WERI-Rb-1 (cell line): ENCODE data around the gene SECISBP2.

ENCODE experiments used
- DNase-seq: peaks from one replicate; pipeline ENCODE4 v3.0.0-alpha.2; 2020
- H3K27ac ChIP-seq: fragments of 250-450 bp; sonication (Bioruptor Pico); 2 replicates; pipeline ENCODE4 v1.5.1; 2020; ENCODE audit warnings: mild to moderate bottlenecking, moderate library complexity
- H3K27me3 ChIP-seq: fragments of 250-450 bp; sonication (Bioruptor Pico); 2 replicates; pipeline ENCODE4 v1.5.1; 2021; ENCODE audit warnings: mild to moderate bottlenecking, low read depth, moderate library complexity; ENCODE audit not compliant: insufficient read depth, severe bottlenecking
- H3K36me3 ChIP-seq: fragments of 250-450 bp; sonication (Bioruptor Pico); 2 replicates; pipeline ENCODE4 v1.5.1; 2020; ENCODE audit warnings: mild to moderate bottlenecking, moderate library complexity
- H3K4me3 ChIP-seq: 2 replicates; pipeline ENCODE4 v1.5.1; 2011; ENCODE audit warnings: low read depth, mild to moderate bottlenecking, control low read depth, low read length
- H3K9me3 ChIP-seq: fragments of 250-450 bp; sonication (Bioruptor Pico); 2 replicates; pipeline ENCODE4 v1.5.1; 2021; ENCODE audit warnings: mild to moderate bottlenecking, moderate library complexity; ENCODE audit not compliant: severe bottlenecking
- CTCF ChIP-seq: IDR thresholded peaks from 2 replicates; pipeline ENCODE4 v1.5.1; 2011; ENCODE audit warnings: low read depth, mild to moderate bottlenecking, control low read depth, inconsistent platforms, low read length

The SECISBP2 gene

DNA sequence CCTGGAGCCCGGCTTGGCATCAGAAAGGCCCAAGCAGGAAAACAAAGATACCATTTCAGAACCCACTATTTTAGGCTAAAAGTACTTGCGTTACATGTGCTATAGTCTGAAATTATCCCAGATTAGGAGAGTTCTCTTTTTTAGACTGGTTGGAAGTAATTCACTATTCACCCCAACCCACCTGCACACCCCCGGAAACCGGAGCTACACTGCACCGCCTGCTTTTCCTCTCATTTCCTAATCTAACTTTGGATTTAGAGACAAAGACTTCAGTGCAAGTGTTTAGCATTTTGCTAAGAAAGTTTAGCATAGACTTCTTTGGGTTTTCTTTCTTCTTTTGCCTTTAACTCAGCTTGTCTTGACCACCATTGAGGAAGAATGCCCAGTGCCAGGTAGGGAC lies 79.2 kb downstream of the SECISBP2 start:
- H3K36me3 ChIP-seq = peaks cover 37% of the 10 kb centered on the region

GRCh38 chr9:89398621-89399020 lies 80.3 kb downstream of the SECISBP2 start:
- no peak for TF ChIP-seq CTCF
- H3K4me3 ChIP-seq = no peak overlapping the region
- H3K27me3 ChIP-seq = no peaks in the 10 kb centered on the region
- no peak overlapping the region for H3K27ac ChIP-seq
- no peak for DNase-seq
- H3K9me3 ChIP-seq = no peaks in the 10 kb centered on the region
- H3K36me3 ChIP-seq = peaks cover 27% of the 10 kb centered on the region

More for the DNA sequence above, 79.2 kb downstream of the SECISBP2 start:
- DNase-seq = no peak
- Histone ChIP-seq H3K9me3 (no peaks in the 10 kb centered on the region), H3K27ac (no peak overlapping the region), H3K27me3 (no peaks in the 10 kb centered on the region), H3K4me3 (no peak overlapping the region)
- no peak for TF ChIP-seq CTCF

- no peaks in the 10 kb centered on the region for H3K27me3 ChIP-seq
- H3K36me3 ChIP-seq = peaks cover 20% of the 10 kb centered on the region
- no peak overlapping the region for H3K27ac ChIP-seq
- H3K9me3 ChIP-seq = no peaks in the 10 kb centered on the region
- TF ChIP-seq CTCF = no peak
- no peak for DNase-seq
- no peak overlapping the region for H3K4me3 ChIP-seq
Measured at GRCh38 chr9:89400403-89401116, 82.3 kb downstream of the SECISBP2 start.

DNA sequence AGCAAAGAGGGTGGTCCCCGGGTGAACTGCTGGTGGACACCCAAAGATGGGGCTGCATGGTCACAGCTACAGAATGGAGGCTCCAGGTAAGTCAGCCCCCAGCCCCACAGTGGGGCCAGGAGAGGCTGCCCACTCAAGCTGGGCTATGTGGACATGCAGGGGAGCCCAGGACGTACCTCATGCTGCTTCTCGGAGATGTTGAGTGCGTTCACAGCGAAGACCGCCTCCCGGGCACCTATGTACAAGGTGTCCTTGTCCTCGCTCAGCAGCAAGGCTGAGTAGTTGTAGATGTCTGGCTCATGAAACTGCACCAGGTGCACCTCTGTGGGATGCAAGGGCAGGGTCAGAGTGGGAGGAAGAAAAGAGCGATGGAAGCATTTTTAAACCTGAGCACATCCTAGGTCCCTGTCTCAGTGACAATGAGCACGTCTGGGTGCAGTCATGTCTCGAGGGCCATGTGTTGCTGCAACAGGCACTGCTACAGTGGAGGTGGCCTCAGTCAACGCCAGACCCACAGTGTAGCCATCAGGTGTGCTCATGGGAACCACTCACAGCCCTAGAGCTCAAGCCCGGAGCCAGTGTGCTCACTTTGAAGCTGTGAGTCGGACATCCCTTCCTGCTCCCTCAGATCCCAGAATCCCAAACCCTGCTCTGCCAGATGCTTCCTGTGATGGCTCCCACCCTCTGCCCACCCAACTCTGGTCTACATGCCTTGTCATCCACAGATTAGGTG lies 84.6 kb downstream of the SECISBP2 start:
- H3K4me3 ChIP-seq = no peak overlapping the region
- H3K27ac ChIP-seq = no peak overlapping the region
- H3K9me3 ChIP-seq = no peaks in the 10 kb centered on the region
- DNase-seq = no peak
- peaks cover 13% of the 10 kb centered on the region for H3K36me3 ChIP-seq
- H3K27me3 ChIP-seq = no peaks in the 10 kb centered on the region
- no peak for TF ChIP-seq CTCF

- Histone ChIP-seq H3K27ac (no peak overlapping the region), H3K27me3 (no peaks in the 10 kb centered on the region), H3K36me3 (peaks cover 8% of the 10 kb centered on the region), H3K4me3 (no peak overlapping the region), H3K9me3 (no peaks in the 10 kb centered on the region)
- TF ChIP-seq CTCF = no peak
- DNase-seq = no peak
Measured at GRCh38 chr9:89404074-89404473, 85.8 kb downstream of the SECISBP2 start.
